Fibroblast of villous mesenchyme (primary cell): ENCODE measurements around the gene ZNF593. TPM values are rescaled to one million over a fixed set of nuclear protein-coding genes. Genes with fewer than 3 reads are reported as not detected.

Source experiments
- DNase-seq: peaks from one replicate; pipeline ENCODE4 v3.0.0-alpha.2; 2010; ENCODE audit warnings: low read depth
- H3K4me3 ChIP-seq: 2 replicates; pipeline ENCODE4 v1.5.1; 2011; ENCODE audit warnings: low read depth, mild to moderate bottlenecking, low read length
- total RNA-seq: library from RNA; depleted of rRNA; stranded (reverse); fragments of >200 nt; gene quantifications from 2 replicates; pipeline ENCODE4 v1.2.3, GENCODE V29; 2012
- TF ChIP-seq, protein P1 (sequence below): IDR thresholded peaks from 2 replicates; pipeline ENCODE4 v1.5.1; 2012; ENCODE audit warnings: low read depth, mild to moderate bottlenecking, low read length; ENCODE audit not compliant: insufficient read depth

The ZNF593 gene
- total RNA-seq, 1 donor: 20.3 TPM

DNA sequence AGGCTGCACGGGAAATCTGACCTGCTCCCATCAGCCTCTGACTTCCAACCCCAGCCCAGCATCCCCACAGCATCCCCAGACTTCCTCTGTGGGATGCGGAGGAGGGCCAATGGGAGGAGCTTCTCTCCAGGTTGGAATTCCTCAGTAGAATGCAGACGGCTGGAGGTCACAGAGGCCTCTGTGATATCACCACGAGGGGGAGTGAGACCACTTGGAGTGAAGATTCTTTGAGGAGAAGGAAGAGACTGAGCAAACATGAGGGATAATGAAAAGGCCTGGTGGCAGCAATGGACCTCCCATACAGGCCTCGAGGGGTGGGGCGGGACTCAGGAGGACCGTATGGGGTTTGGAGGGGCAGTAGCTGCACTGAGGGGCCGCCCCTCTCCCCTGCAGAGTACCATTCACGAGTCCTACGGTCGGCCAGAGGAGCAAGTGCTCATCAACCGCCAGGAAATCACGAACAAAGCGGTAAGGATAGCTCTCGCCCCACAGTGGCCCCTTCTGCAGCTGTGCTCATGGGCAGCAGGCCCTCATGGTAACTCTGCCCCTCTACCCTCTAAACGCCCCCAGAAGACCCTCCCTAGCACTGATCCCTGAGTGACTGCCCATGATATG is 20.8 kb downstream of the ZNF593 start, which contains the start of gene CATSPER4:
TSS of gene CATSPER4 (plus strand) at position 230 of the 615 bp plus-strand sequence. CDS start at position 256, 26 bp downstream.
- DNase-seq: peak; percentile 8
- TF ChIP-seq, protein P1, sequence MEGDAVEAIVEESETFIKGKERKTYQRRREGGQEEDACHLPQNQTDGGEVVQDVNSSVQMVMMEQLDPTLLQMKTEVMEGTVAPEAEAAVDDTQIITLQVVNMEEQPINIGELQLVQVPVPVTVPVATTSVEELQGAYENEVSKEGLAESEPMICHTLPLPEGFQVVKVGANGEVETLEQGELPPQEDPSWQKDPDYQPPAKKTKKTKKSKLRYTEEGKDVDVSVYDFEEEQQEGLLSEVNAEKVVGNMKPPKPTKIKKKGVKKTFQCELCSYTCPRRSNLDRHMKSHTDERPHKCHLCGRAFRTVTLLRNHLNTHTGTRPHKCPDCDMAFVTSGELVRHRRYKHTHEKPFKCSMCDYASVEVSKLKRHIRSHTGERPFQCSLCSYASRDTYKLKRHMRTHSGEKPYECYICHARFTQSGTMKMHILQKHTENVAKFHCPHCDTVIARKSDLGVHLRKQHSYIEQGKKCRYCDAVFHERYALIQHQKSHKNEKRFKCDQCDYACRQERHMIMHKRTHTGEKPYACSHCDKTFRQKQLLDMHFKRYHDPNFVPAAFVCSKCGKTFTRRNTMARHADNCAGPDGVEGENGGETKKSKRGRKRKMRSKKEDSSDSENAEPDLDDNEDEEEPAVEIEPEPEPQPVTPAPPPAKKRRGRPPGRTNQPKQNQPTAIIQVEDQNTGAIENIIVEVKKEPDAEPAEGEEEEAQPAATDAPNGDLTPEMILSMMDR: peak; percentile 20
- no peak within 1 kb of the TSS for H3K4me3 ChIP-seq

DNA sequence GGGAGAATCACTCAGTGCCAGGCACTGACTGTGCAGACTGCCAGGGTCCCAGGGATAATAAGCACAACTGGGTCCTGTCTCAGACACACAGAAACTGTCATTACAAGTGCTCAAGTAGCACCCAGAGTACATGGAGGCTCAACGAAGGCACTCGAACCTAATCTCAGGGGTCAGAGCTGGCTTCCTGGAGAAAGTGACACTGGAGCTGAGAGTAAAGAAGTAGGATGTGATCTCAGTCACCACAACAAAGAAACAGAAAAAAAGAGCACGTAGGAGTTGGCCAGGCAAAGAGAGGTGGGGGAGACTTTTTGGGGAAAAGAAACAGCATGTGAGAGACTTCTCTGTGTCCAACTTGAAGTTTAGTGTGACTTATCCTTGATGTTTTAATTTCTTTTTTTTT is 22.0 kb downstream of the ZNF593 start:
- no peak overlapping the region for H3K4me3 ChIP-seq
- no peak for DNase-seq

DNA sequence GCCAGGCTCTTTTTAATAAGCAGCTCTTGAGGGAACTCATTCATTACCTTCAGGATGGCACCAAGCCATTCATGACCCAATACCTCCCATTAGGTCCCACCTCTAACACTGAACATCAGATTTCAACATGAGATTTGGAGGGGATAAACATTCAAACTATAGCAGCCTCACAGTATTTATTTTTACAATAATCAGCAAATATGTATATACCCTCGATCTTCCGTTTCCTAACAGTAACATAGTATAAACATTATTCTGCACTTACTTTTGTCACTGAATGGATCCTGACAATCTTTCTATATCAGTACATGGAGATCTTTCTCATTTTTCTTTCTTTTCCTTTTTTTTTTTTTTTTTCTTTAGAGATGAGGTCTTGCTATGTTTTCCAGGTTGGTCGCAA is 26.1 kb downstream of the ZNF593 start:
- TF ChIP-seq, protein P1: no peak

More for the DNA sequence above, 22.0 kb downstream of the ZNF593 start:
- TF ChIP-seq, protein P1: no peak

DNA sequence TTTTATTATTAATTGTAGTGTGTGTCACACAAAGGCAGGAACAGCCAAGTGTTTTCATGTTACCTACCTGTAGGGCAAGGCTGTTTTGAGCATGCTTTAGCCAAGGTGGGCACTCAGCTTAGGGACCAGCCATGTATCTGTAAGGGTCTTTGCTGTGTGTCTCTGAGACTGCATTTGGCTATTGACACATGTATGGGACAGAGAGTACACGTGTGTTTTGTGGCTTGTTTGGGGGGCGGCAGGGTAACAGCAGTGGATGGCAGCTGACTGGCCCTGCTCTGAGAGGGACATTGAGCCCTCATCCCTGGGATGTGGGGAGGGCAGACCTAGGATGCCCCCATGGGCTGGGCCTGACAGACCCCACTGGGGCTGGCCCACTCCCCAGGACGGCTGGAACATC is 27.6 kb downstream of the ZNF593 start:
- TF ChIP-seq, protein P1: no peak
- no peak overlapping the region for H3K4me3 ChIP-seq
- no peak for DNase-seq

More for the DNA sequence above, 26.1 kb downstream of the ZNF593 start:
- no peak for DNase-seq
- no peak overlapping the region for H3K4me3 ChIP-seq

DNA sequence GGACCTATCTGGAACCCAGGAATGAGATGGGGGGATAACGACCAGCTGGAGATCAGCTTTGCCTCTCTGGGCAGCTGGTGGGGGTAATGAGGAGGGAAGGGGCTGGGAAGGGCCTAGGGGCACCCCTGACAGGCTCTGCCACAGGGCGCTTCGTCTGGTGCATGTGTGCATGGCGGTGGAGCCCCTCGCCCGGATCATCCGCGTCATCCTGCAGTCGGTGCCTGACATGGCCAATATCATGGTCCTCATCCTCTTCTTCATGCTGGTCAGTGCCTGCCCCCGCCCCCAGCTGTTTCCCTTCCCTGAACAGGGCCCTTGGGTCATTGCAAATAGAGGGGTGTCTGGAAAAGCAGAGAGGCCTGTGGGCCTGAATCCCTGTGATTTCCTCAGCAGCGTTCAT is 28.1 kb downstream of the ZNF593 start:
- TF ChIP-seq, protein P1: no peak
- H3K4me3 ChIP-seq: no peak overlapping the region
- DNase-seq: no peak

DNA sequence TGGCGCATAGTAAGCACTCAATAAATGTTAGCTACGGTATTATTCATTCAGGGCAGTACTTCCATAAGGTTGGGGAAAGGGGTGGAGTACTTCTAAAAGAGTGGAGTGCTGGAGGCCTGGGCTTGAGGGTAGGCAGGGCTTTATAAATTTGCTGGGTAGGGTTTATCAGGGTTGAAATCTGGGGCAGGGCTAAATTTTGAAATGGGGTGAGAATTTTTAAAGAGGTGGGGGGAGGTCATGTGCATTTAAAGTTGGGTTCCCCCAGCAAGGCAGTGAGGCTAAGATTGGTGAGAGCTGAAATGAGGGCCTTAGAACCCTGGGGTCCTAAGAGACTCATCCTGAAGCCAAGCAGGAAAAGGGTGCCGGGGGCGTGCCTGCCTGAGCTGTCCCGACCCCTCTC is 30.7 kb downstream of the ZNF593 start:
- TF ChIP-seq, protein P1: no peak
- no peak for DNase-seq
- no peak overlapping the region for H3K4me3 ChIP-seq

DNA sequence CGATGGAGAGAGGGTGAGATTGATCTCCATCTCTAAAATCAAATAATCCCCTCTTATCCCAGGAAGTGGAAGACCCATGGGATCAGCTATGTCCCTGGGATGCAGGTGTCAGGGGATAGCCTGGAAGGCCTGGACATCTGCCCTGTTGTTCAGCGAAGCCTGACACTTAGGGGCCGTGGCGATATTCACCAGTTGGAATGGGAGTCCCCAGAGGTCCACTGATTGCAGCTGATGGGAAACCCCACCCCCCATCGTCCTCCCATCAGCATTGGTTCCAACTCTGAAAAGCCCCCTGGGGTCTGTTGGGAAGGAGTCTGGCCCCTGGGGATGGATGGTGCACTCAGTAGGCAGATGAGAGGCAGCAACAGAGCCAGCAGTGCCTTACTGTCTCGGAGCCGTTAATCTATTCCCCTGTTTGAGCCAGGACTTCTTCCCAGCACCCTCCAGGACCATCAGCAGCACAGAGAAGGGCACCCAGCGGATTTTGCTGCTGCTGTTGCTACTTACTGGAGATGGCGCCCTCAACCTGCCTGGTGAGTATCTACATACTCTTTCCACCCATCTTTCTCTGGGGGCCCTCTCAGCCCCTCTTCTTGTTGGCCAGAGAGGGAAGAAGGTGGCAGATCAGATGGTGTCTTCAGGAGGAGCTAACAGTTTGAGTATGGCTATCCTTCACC is 34.1 kb downstream of the ZNF593 start:
- TF ChIP-seq, protein P1: no peak
- no peak overlapping the region for H3K4me3 ChIP-seq
- DNase-seq: no peak
